Hematopoietic multipotent progenitor cell (in vitro differentiated cells): ENCODE measurements around the gene TSPEAR. TPM values are rescaled to one million over a fixed set of nuclear protein-coding genes. Genes with fewer than 3 reads are reported as not detected.

Experiments used
- DNase-seq, 3 donors: peaks; one replicate each; pipeline ENCODE4 v3.0.0-alpha.2; 2011 to 2015; ENCODE audit warnings: low read depth in 2 of 3, low spot score in 2 of 3
- total RNA-seq: library from RNA; depleted of rRNA; stranded (reverse); fragments of >200 nt; gene quantifications from one replicate; pipeline ENCODE4 v1.2.3, GENCODE V29; 2012

The TSPEAR gene
- total RNA-seq, 1 donor: not detected

DNA sequence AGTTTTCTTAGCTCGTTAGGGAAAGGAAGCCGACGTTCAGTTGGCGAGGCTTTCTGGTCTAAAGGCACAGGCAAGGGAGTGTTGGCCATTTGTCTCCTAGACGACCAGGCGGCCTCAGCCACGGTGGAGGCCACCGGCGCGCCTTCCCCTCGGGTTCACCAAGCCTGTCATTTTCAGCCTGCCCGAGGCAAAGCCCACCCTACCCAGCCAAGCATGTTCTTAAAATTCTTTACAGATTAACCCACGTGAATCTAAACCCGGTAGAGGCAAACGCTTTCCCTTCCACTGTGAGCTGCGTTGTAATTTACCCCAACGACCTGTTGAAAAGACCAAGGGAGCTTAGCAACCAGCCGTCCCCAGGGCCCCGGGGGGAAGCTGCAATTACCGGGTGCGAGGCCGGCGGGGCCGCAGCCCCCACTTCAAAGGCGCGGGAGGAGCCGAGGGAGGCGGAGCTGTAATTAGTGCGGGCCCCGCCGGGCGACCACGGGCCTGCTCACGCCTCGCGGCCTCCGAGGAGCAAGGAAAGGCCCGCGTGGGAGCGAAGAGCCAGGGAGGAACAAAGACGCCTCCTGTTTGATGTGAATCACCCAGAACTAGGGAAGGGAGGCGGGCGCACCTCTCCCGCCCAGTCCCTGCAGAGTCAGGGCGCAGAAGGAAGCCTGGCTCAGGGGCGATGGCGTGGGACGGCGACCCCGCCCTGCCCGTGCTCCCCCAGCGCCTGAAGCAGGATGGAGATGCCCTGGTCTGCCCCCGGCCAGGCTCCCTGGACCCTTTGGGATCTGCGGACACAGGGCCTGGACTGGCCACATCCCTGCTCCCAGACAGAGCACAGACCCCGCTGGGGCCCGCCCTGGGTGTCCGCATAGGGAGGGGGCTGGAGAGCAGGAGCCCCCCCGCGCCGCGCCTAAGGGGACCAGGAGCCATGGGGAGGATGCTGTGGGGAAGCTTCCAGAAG, 12.1 kb upstream of the TSPEAR start:
- DNase-seq: peak in 1 of 3 donors; percentile 18

DNA sequence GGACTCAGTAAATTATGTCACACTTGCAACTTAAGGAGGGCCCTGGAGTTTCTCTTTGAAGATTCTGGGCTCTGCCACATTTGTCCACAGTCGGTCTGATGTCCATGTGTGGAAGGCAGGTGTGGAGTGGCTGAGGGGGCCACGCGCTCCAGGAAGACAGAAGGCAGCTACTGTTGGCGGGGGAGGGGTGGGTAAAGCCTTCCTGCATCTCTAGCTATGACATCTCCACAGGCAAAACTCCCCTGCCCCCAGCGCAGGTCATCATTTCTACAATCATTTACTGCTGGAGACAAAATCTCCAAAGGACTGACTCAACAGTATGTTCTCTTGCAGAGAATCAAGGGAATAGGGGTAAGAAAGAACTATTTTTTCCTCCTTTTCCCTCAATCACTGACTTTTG, 11.4 kb upstream of the TSPEAR start:
- no peak for DNase-seq

DNA sequence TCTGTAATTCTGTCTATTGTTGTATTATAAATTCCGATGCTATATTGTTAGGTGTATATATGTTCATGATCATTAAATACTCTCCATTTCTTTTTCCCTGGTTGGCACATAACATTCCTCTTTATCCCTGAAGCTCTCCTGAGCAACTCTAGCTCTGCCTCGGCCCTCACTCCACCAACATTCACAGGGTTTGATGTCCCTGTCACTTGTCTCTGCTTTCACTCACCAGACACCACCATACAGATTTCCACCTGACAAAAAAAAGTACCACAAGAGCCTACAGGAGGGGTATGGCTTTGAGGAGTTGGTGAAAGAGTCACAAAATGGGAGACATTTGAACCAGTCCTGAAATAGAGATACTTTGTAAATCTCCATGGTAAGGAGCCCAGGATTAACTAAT, 8.8 kb upstream of the TSPEAR start:
- DNase-seq: no peak

DNA sequence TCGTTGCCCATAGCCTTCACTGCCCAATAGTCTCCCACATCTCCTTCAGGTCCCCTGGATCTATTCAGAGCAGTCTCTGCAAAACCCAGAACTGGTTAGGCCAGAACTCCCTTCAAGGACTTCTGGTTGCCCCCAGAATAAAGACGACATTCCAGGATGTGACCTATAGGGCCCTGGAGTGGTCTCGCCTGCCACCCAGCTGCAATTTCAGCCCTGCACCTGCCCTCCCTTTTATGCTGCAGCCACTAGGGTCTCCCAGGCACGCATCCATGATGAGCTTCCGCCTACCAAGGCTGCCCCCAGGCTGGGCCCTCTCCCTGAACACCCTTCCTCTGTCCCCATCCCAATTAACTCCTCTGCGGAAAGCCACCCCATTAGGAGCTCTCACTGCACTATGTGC, 7.2 kb upstream of the TSPEAR start:
- DNase-seq: no peak

DNA sequence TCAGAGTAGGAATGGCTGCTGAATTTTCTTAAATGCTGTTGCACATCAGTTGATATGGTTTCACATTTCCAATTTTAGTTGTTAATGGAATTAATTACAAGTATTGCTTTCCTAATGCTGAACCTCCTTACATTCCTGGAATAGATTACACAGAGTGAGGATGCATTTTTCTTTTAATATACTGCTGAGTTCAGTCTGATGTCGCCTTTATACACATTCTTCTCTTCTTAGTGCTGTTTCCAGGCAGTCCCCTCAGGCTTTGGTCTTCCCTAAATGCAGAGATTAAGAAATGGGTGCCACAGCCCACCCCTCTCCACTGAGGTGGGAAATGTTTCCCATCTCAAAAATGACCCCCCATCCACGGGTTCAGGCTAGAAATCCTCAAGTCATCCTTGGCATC, 6.7 kb upstream of the TSPEAR start:
- DNase-seq: no peak

DNA sequence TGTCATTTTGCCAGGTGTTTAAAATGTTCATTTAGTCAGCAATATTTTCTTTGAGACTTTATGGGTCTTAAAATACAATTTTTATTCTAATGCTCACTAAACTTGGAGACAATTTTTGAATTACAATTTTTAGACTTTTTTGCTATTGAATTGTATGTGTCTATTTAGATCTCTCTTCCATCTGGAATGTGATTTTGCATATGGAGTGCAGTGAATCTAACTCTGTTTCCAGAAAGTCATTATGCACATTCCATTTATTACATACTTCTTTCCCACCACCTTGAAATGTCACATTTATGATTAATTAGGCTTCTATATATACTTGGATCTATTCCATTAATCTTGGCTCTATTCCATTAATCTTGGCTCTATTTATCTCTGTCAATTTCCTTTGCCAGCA, 5.6 kb upstream of the TSPEAR start:
- DNase-seq: no peak

DNA sequence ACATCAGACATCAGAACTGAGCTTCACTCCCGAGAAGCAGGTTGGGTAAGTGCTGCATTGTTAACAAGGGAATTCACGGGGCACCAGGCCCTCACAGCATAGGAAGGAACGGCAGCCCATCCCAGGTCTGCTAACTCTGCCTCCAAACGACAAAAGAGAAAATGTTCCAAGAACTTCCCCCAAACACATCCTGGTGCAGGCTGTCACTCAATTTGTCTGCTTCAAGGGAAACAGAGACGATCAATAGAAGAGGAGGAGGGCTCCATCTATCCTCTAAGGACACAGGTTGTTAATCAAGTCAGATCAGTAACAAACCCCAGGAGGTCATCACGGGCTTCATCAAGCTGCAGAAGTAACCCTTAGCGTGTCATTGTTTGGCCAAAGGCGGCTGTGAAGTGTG, 3.5 kb upstream of the TSPEAR start:
- DNase-seq: no peak

DNA sequence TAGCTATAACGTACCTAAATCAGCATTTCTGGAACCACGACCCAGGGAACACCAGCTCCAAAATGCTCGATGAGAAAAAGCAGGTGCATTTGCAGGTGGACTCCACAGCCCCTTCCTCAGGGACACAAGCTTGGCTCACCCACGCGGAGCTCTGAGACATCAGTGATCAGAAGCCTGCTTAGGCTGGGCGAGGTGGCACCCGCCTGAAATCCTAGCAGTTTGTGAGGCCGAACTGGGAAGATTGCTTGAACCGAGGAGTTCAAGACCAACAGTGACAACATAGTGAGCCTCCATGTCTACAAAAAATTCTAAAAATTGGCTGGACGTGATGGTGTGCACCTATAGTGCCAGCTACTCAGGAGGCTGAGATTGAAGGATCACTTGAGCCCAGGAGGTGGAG, 2.5 kb upstream of the TSPEAR start:
- DNase-seq: no peak

DNA sequence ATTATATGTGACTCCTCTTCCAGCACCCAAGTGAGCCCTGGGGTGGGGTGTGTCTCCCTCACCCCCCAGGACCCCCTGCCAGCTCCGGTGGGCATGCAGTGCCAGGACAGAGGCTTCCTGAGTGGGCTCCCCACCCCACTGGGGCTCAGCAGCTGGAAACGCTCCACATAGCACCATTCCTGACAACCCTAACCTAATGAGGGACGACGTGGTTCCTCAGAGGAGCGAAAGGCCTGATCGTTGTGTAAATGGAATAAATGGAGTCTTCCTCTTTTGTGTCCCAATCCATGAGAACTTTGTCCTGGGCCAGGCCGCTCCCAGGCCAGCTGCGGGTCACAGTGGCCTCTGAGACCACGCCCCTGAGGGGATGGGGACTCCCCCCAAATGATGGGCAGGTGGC, 1.8 kb upstream of the TSPEAR start:
- DNase-seq: no peak

DNA sequence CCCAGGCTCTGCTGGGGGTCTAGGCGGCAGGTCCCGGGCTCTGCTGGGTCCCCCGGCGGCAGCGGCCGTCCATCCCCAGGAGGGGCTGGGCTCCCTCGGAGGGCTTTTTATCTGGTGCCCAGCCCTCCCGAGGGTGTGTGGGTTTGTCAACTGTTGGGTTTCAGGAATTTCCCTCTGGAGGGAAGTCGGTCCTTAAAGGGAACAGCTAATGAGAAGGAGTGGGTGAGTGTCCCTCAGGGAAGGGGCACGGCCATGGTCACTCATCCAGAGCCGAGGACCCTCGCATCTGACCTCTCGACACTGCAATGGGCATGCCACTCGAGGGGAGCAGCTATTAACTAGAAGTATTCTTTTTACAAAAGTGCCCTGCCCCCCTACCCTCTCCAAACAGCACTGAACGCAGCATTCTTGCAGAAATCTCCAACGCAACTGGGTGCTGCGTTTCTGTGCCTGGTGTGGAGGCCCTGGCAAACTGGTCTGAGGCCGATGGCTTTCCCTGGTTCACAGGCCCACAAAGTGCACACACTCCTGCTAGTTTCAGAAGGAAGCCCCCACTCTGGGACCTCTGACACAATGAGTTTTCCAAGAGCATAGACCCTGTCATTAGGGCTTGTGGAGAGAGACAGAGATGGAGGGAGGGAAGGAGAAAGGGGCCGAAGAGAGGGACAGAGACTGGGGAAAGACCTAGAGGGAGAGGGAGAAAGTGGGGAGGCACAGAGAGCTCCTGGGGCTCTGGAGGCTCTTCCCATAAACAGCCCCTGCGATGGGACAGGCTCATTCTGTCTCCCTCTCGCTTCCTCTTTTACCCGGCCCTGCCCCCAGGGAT, 1.0 kb upstream of the TSPEAR start:
- no peak for DNase-seq

DNA sequence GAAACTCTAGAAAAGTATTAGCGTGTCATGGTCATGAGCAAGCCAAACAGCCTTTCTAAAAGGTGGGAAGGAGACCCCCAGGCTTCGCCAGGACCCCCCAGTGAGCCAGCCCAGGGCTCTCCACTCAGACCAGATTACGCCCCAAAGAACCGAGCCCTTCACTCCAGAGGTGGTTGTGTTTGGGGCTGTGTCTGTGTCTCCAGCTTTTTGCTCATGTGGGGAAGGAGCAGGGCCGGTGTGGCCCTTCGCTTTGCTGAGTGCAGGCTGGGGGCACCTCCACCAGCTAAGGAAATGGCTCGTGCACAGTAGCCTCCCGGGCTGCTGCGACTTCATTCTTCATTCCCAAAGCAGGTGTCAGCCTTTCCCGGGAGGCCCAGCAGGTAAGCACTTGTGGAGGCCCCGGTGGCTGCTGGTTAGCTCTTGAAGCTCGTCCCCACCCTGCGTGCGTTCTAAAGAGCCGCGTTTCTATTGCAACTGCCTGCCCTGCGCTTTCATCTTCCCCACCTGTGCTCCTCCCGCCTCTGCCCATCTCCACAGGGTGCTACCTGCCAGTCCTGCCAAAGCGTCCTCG, 531 bp downstream of the TSPEAR start:
- no peak for DNase-seq

DNA sequence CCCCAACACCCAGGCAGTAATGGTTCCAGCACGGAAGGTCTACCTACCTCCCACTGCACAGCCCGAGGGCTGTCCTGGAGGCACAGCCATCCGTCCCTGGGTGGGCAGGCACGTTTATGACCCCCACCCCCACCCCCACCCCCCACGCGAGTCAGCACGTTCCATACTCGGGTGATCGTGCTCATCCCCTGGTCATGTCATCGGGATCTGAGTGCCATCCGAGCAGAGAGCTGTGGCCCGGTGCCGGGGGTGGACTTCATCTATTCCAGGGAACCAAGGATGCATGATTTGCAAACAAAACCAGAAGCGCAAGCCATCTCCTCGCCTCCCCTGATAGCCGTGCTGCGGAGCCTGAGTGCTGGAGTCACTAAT, 1.1 kb downstream of the TSPEAR start:
- no peak for DNase-seq

DNA sequence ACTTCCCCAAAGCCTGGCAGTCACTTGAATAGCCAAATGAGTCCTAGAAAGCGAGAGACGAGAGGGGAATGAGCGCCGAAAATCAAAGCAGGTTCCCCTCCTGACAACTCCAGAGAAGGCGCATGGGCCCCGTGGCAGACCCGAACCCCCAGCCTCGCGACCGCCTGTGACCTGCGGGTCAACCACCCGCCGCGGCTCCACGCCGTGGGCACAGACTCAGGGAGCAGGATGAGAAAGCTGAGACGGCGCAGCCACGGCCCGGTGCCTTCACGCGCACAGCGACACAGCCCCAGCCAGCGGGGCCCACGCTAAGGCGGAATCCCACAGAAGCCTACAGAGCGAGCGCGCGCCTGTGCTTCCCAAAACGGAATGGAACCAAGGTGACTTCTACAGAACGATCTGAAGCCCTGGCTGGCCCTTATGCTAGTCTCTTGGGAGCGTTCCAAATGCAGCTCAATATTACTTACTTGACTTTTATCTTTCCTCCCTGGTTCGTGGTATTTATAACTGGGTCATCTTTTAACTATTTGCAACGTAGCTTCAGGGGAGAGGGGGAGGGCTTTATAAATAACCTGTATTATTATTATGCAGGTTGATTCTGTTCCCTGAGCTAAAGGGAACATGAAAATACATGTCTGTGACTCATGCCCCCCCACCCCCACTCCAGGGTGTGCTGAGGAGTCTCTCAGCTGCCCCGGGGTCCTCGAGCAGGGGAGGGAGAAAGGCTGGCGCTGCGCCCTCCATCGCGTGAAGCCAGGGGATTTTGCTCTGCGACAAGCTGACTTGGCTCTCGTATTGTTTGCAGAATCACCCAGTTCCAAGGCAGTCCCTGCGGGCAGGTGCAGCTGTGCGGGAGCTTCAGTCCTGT, 1.7 kb downstream of the TSPEAR start:
- no peak for DNase-seq

DNA sequence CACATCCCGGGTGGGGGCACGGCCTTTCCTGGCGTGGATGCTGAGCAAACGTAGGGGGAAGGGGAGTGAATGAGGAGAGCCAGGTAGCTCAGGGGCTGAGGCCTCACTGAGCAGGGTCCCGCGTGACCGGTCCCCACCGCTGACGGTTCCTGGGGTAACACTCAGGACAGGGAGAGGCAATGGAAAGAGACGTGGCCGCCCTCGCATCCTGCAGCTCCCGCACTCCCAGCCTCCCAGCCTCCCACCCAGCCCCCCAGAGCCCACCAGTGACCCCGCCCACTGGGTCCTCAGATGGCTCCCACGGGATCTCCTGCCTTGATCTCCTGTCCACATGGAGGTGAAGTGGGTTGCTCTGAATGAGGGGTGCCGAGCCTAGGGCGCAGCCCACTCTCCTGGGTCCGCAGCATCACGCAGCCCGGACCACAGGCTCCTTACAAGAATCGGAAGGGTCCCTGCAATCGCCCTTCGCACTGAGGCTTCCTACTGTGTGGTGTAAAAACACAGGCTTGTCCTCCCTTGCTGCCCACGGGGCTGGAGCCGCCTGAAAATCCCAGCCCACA, 2.4 kb downstream of the TSPEAR start:
- DNase-seq: no peak

DNA sequence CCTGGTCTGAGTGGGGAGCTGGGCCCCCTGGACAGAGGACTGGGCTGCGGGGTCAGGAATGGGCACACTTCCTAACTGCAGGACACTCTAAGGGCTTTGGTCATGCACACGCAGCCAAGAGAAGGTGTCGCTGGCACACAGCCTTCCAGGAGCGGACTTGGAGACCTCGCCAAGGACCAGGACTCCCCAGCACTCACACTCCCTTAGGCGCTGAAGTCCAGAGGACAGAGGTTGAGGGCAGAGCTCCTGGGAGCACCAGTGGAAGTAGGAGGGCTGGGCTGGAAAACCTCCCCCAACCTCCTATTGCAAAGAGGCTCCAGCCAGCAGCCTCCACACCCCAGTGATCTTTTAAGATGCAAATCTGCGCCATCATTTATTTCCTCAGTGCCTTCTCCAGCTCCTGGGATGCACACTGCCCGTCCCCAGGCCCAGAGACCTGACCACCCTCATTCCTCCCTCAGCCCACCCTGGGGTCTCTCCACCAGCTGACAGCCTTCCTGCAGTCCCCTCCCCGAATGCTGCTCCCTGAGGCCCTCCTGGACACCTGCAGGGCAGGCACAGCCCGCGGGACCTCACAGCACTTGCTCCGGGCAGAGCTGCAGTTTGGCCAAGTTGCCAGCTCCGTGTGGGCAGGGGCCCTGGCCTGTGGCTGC, 3.0 kb downstream of the TSPEAR start:
- no peak for DNase-seq

DNA sequence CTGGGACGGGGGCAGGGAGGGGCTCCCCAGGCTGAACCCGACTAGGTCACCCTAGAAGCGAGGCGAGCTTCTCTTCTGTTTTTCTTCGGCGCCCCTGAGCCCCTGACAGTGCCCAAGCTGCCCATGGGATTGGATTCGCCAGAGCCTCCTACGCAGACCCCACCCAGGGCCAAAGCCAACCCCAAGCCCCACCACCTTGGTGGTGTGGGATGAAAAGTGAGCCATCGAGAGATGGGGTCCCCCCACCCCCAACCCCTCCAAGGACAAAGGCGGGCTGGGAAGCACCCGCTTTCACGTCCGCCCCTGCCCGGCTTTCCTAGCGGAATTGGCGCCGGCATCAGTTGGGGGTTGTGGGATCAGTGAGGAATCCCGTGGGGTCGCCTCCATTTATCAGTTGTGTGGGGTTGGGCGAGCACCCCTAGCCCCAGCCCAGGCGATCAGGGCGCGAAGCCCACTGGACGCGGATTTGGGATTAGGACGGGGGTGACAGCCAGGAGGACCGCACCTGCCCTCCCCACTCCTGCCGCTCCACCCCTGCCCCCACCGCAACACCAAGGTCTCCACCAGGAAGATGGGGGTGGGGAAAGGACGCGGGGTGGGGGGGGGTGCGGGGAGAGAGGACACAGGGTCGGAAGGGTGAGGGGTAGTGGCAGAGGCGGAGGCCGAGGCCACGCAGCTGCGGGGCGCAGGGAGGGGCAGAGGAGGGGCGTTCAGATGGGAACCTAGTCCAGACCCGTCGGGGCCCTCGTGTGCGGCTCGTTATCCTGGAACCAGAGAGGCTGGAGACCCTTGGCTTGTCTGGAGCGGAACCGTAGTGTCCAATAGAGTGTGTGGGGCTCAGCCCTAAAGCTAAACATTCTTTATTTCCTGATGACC, 4.4 kb downstream of the TSPEAR start:
- DNase-seq: no peak

DNA sequence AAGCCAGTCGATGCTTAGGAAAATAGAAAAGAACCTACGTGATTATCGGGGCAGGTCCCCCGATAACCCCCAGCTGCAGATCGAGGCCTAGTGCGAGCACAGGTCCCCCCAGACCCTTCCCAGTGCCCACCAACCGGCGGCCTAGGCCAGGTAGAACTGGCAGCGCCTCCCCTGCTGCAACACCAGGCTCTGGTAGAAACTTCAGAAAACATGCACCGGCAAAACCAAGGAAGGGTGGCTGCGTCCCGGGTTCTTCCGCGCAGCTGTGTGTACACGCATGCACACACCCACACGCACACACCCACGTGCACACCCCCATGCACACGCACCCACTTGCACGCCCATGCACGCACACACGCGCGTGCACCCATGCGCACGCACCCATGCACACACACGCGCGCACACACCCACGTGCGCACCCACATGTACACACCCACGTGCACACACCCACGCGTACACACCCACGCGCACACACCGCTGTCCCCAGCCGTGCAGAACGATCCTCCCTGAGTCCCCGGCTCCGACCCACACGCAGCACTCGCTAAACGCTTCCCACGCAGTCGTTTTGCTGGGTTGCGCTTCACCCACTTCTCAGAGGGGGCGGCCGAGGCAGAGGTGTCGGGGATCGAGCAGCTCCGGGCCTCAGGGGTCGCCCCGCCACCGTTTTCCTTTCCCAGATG, 5.2 kb downstream of the TSPEAR start:
- DNase-seq: no peak

DNA sequence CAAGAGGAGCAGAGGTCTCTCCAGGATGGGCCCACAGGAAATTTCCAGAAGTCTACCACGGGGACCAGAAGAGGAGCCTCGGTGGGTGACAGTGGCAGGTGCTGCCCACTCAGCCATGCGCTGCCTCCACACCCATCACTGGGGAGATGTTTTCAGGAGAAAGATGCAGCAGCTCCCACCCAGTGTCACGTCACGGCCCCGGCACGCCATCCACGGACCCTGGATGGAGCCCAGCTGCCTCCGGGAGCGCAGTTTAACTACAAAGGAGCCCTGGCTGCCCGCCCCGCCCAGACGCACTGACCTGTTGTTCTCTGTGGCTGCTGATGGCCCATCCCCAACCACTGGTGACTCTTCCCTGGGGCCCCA, 6.8 kb downstream of the TSPEAR start:
- DNase-seq: no peak
